HepG2 (cell line): Measurements from ENCODE around the gene CRAT. TPM values are rescaled to one million over a fixed set of nuclear protein-coding genes. Genes with fewer than 3 reads are reported as not detected.

ENCODE experiments used
- AGO1 ChIP-seq: fragments of 200-400 bp; formaldehyde crosslinking; IDR thresholded peaks from 2 replicates; pipeline ENCODE4 v1.6.1; 2017; ENCODE audit warnings: mild to moderate bottlenecking, low read depth, low read length, moderate library complexity; ENCODE audit not compliant: poor library complexity, severe bottlenecking
- CBFB ChIP-seq: sonication (generic); formaldehyde crosslinking; IDR thresholded peaks from 2 replicates; pipeline ENCODE4 v1.4.0; 2020; ENCODE audit warnings: missing genetic modification reagents
- GATAD1 ChIP-seq: IDR thresholded peaks from 2 replicates; pipeline ENCODE4 v1.6.1; 2016; ENCODE audit warnings: missing genetic modification reagents, missing compliant biosample characterization
- HOXA3 ChIP-seq: sonication (generic); formaldehyde crosslinking; IDR thresholded peaks from 2 replicates; pipeline ENCODE4 v1.5.0; 2020; ENCODE audit warnings: missing genetic modification reagents
- KDM2A ChIP-seq: sonication (generic); formaldehyde crosslinking; IDR thresholded peaks from 2 replicates; pipeline ENCODE4 v1.4.0; 2020; ENCODE audit warnings: low read depth, missing genetic modification reagents, borderline replicate concordance
- KDM3A ChIP-seq: IDR thresholded peaks from 2 replicates; pipeline ENCODE4 v1.6.1; 2018; ENCODE audit warnings: low read depth, missing compliant biosample characterization
- LCORL ChIP-seq, 2 experiments: fragments of 450-650 bp in 1 of 2; sonication (generic) in 1 of 2; formaldehyde crosslinking in 1 of 2; IDR thresholded peaks; 2 replicates each; pipeline versions ENCODE4 v1.5.0 to v1.6.1; 2017 to 2020; ENCODE audit warnings: antibody characterized with exemption in 1 of 2, missing genetic modification reagents in 1 of 2
- MAFG ChIP-seq: sonication (generic); formaldehyde crosslinking; IDR thresholded peaks from 2 replicates; pipeline ENCODE4 v1.5.1; 2020; ENCODE audit warnings: mild to moderate bottlenecking, missing genetic modification reagents
- MATR3 ChIP-seq: sonication (generic); formaldehyde crosslinking; IDR thresholded peaks from 2 replicates; pipeline ENCODE4 v1.4.0; 2020; ENCODE audit warnings: missing genetic modification reagents
- NR2F6 ChIP-seq, 2 experiments: IDR thresholded peaks; 2 replicates each; pipeline ENCODE4 v1.6.1; 2016; ENCODE audit warnings: antibody characterized with exemption in 1 of 2, mild to moderate bottlenecking in 1 of 2
- ONECUT2 ChIP-seq: sonication (generic); formaldehyde crosslinking; IDR thresholded peaks from 2 replicates; pipeline ENCODE4 v1.4.0; 2020; ENCODE audit warnings: missing genetic modification reagents
- XRCC5 ChIP-seq: fragments of 200-400 bp; formaldehyde crosslinking; optimal IDR thresholded peaks from 2 replicates; pipeline ENCODE3; 2017; ENCODE audit warnings: mild to moderate bottlenecking, low read length
- ZFP1 ChIP-seq: IDR thresholded peaks from 2 replicates; pipeline ENCODE4 v1.6.1; 2016
- ZNF160 ChIP-seq: sonication (generic); formaldehyde crosslinking; IDR thresholded peaks from 2 replicates; pipeline ENCODE4 v1.8.0; 2022; ENCODE audit warnings: mild to moderate bottlenecking, inconsistent platforms, missing genetic modification reagents
- ZNF296 ChIP-seq: sonication (generic); formaldehyde crosslinking; conservative IDR thresholded peaks from 2 replicates; pipeline ENCODE4 v1.5.0; 2020; ENCODE audit warnings: mild to moderate bottlenecking, missing genetic modification reagents
- ZNF570 ChIP-seq: sonication (generic); formaldehyde crosslinking; IDR thresholded peaks from 2 replicates; pipeline ENCODE4 v1.4.0; 2020; ENCODE audit warnings: mild to moderate bottlenecking, missing genetic modification reagents, borderline replicate concordance
- polyA plus RNA-seq, 8 experiments: library from polyadenylated mRNA; depleted of rRNA in 3 of 8; stranded (reverse) in 7 of 8; unstranded in 1 of 8; fragments of >200 nt; fragmentation: Illumina TruSeq in 4 of 8; extraction: Trizol in 4 of 8; gene quantifications; 2 replicates each; pipeline versions ENCODE4 v1.2.1 to v1.2.3, GENCODE V29; 2011 to 2016; ENCODE audit warnings: low read depth in 4 of 8, missing spikeins in 1 of 8, mixed read lengths in 1 of 8; ENCODE audit not compliant: insufficient read depth in 1 of 8
- total RNA-seq, 5 experiments: library from RNA; depleted of rRNA; stranded (reverse); fragments of >200 nt; fragmentation: Illumina TruSeq; extraction: Trizol; gene quantifications; 2 replicates each; pipeline ENCODE4 v1.2.3, GENCODE V29; 2016; ENCODE audit warnings: low read depth in 1 of 5
- TF ChIP-seq, protein P1 (sequence below): sonication (generic); formaldehyde crosslinking; IDR thresholded peaks from 2 replicates; pipeline ENCODE4 v1.5.1; 2020; ENCODE audit warnings: missing genetic modification reagents, mild to moderate bottlenecking, borderline replicate concordance
- TF ChIP-seq, protein P2 (sequence below): sonication (generic); formaldehyde crosslinking; IDR thresholded peaks from 2 replicates; pipeline ENCODE4; 2020; ENCODE audit warnings: missing genetic modification reagents, mild to moderate bottlenecking, borderline replicate concordance
- TF ChIP-seq, protein P3 (sequence below): sonication (generic); formaldehyde crosslinking; IDR thresholded peaks from 2 replicates; pipeline ENCODE4 v1.5.0; 2020; ENCODE audit warnings: mild to moderate bottlenecking, missing genetic modification reagents, moderate library complexity
- TF ChIP-seq, protein P4 (sequence below): sonication (generic); formaldehyde crosslinking; IDR thresholded peaks from 2 replicates; pipeline ENCODE4 v1.9.0; 2022; ENCODE audit warnings: low read depth, missing genetic modification reagents
- TF ChIP-seq, protein P5 (sequence below): sonication (generic); formaldehyde crosslinking; IDR thresholded peaks from 2 replicates; pipeline ENCODE4 v1.4.0; 2020; ENCODE audit warnings: missing genetic modification reagents; ENCODE audit errors: not compliant biosample characterization

Gene CRAT
- total and polyA plus RNA-seq, 2 of the 13 experiments (the other 11 are each of a cell fraction or from before 2014, with no cell fraction given) = 26.1 to 26.6 TPM

DNA sequence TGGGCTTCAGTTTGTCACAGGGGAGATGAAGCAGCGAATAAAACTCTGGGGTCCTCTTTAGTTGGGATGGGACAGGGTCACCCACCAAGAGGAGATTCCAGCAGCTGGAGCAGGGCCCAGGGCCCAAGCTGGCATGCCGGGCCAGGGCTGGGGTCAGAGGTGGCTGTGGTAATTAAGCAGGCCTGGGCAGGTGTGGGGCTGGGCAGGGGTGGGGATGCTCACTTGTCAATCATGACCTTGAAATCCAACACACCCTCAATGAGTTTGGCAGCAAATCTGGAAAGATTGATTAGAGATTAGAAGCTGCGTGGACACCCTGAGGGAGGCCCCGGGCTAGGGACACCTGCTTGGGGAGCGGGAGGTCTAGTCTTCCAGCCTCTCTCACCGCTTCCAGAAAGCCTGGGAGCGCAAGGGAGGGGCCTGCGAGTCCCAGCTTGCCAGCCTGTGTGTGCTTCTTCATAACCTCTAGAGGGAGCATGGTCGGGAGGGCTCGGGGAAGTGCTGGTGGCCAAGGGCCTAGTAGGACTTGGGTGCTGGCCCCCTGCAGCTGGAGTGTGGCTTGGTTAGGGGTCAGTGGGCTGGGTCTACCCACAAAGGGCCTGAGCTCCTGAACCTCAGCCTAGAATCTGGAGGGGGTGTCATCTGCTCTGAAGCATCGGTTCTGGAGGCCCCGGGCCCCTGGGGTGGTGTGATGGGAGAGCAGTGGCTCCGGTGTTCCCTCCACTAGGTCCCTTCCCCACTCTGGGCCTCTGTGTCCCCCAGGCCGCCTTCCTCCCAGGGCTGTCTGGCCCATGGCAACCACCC is 7.6 kb downstream of the CRAT start (continued):
- TF ChIP-seq NR2F6 (IDR thresholded peaks at IDR 0.05) (no peak), NR2F6 (CRISPR knock-in tag; IDR thresholded peaks at IDR 0.05) (no peak), KDM2A (CRISPR knock-in tag) (peak; percentile 88), ZNF570 (CRISPR knock-in tag) (no peak), HOXA3 (CRISPR knock-in tag) (no peak), ZNF296 (no peak), AGO1 (no peak), ONECUT2 (CRISPR knock-in tag) (no peak), LCORL (IDR thresholded peaks at IDR 0.05) (no peak), LCORL (CRISPR knock-in tag; IDR thresholded peaks at IDR 0.05) (no peak), GATAD1 (CRISPR knock-in tag) (no peak), CBFB (no peak), ZFP1 (CRISPR knock-in tag) (no peak), MATR3 (CRISPR knock-in tag) (no peak), XRCC5 (peak; percentile 86), KDM3A (CRISPR knock-in tag) (no peak), ZNF160 (CRISPR knock-in tag) (no peak), MAFG (CRISPR knock-in tag) (no peak)
- TF ChIP-seq, protein P1, sequence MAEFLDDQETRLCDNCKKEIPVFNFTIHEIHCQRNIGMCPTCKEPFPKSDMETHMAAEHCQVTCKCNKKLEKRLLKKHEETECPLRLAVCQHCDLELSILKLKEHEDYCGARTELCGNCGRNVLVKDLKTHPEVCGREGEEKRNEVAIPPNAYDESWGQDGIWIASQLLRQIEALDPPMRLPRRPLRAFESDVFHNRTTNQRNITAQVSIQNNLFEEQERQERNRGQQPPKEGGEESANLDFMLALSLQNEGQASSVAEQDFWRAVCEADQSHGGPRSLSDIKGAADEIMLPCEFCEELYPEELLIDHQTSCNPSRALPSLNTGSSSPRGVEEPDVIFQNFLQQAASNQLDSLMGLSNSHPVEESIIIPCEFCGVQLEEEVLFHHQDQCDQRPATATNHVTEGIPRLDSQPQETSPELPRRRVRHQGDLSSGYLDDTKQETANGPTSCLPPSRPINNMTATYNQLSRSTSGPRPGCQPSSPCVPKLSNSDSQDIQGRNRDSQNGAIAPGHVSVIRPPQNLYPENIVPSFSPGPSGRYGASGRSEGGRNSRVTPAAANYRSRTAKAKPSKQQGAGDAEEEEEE (CRISPR knock-in tag) = no peak
- TF ChIP-seq, protein P2, sequence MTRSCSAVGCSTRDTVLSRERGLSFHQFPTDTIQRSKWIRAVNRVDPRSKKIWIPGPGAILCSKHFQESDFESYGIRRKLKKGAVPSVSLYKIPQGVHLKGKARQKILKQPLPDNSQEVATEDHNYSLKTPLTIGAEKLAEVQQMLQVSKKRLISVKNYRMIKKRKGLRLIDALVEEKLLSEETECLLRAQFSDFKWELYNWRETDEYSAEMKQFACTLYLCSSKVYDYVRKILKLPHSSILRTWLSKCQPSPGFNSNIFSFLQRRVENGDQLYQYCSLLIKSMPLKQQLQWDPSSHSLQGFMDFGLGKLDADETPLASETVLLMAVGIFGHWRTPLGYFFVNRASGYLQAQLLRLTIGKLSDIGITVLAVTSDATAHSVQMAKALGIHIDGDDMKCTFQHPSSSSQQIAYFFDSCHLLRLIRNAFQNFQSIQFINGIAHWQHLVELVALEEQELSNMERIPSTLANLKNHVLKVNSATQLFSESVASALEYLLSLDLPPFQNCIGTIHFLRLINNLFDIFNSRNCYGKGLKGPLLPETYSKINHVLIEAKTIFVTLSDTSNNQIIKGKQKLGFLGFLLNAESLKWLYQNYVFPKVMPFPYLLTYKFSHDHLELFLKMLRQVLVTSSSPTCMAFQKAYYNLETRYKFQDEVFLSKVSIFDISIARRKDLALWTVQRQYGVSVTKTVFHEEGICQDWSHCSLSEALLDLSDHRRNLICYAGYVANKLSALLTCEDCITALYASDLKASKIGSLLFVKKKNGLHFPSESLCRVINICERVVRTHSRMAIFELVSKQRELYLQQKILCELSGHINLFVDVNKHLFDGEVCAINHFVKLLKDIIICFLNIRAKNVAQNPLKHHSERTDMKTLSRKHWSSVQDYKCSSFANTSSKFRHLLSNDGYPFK = no peak
- TF ChIP-seq, protein P3, sequence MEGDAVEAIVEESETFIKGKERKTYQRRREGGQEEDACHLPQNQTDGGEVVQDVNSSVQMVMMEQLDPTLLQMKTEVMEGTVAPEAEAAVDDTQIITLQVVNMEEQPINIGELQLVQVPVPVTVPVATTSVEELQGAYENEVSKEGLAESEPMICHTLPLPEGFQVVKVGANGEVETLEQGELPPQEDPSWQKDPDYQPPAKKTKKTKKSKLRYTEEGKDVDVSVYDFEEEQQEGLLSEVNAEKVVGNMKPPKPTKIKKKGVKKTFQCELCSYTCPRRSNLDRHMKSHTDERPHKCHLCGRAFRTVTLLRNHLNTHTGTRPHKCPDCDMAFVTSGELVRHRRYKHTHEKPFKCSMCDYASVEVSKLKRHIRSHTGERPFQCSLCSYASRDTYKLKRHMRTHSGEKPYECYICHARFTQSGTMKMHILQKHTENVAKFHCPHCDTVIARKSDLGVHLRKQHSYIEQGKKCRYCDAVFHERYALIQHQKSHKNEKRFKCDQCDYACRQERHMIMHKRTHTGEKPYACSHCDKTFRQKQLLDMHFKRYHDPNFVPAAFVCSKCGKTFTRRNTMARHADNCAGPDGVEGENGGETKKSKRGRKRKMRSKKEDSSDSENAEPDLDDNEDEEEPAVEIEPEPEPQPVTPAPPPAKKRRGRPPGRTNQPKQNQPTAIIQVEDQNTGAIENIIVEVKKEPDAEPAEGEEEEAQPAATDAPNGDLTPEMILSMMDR (CRISPR knock-in tag) = peak; percentile 63
- TF ChIP-seq, protein P4, sequence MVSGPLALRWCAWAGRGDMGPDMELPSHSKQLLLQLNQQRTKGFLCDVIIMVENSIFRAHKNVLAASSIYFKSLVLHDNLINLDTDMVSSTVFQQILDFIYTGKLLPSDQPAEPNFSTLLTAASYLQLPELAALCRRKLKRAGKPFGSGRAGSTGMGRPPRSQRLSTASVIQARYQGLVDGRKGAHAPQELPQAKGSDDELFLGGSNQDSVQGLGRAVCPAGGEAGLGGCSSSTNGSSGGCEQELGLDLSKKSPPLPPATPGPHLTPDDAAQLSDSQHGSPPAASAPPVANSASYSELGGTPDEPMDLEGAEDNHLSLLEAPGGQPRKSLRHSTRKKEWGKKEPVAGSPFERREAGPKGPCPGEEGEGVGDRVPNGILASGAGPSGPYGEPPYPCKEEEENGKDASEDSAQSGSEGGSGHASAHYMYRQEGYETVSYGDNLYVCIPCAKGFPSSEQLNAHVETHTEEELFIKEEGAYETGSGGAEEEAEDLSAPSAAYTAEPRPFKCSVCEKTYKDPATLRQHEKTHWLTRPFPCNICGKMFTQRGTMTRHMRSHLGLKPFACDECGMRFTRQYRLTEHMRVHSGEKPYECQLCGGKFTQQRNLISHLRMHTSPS (CRISPR knock-in tag) = no peak
- TF ChIP-seq, protein P5, sequence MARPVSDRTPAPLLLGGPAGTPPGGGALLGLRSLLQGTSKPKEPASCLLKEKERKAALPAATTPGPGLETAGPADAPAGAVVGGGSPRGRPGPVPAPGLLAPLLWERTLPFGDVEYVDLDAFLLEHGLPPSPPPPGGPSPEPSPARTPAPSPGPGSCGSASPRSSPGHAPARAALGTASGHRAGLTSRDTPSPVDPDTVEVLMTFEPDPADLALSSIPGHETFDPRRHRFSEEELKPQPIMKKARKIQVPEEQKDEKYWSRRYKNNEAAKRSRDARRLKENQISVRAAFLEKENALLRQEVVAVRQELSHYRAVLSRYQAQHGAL (CRISPR knock-in tag) = no peak
